Mesodermal cell (in vitro differentiated cells): ENCODE data around the gene SPAG4.

Experiments
- H3K27ac ChIP-seq: 2 replicates; pipeline ENCODE4 v1.7.0; 2013; ENCODE audit warnings: mild to moderate bottlenecking, low read depth, low read length, moderate library complexity; ENCODE audit not compliant: severe bottlenecking
- H3K36me3 ChIP-seq: 2 replicates; pipeline ENCODE4 v1.7.1; 2013; ENCODE audit warnings: mild to moderate bottlenecking, low read length, moderate library complexity; ENCODE audit not compliant: control insufficient read depth, insufficient read depth
- H3K4me1 ChIP-seq: one replicate; pipeline ENCODE4 v1.7.1; 2013; ENCODE audit warnings: mild to moderate bottlenecking, low read length; ENCODE audit not compliant: insufficient read depth, control insufficient read depth, poor library complexity, severe bottlenecking
- H3K4me3 ChIP-seq: 2 replicates; pipeline ENCODE4 v1.7.0; 2013; ENCODE audit warnings: low read length, control low read depth, mild to moderate bottlenecking; ENCODE audit not compliant: insufficient read depth, poor library complexity, severe bottlenecking; ENCODE audit errors: extremely low read depth
- H3K9me3 ChIP-seq: 2 replicates; pipeline ENCODE4 v1.7.1; 2013; ENCODE audit warnings: mild to moderate bottlenecking, low read length, moderate library complexity; ENCODE audit not compliant: control insufficient read depth
- WGBS, 2 experiments: methylation state at CpG; one replicate each; pipeline ENCODE4 v1.1.5; 2013; ENCODE audit warnings: missing lambda C conversion rate in 2 of 2; ENCODE audit not compliant: insufficient coverage in 2 of 2; 5-methylcytosine and 5-hydroxymethylcytosine counted together

The SPAG4 gene

GRCh38 chr20:35625584-35626385 lies 10.2 kb downstream of the SPAG4 start:
- Histone ChIP-seq H3K4me3 (no peak overlapping the region), H3K9me3 (no peaks in the 10 kb centered on the region), H3K4me1 (no peaks in the 10 kb centered on the region), H3K27ac (no peak overlapping the region), H3K36me3 (peaks cover 75% of the 10 kb centered on the region)
- 91 to 98% methylated on average over 4 of the region's 6 CpGs for WGBS, 2 experiments

GRCh38 chr20:35626386-35627001 lies 10.9 kb downstream of the SPAG4 start:
- no peak overlapping the region for H3K4me3 ChIP-seq
- no peak overlapping the region for H3K27ac ChIP-seq
- no peaks in the 10 kb centered on the region for H3K4me1 ChIP-seq
- no peaks in the 10 kb centered on the region for H3K9me3 ChIP-seq
- peaks cover 77% of the 10 kb centered on the region for H3K36me3 ChIP-seq
- WGBS, 2 experiments: 90 to 98% methylated on average over 9 to 11 of the region's 13 CpGs

GRCh38 chr20:35627121-35627520 lies 11.5 kb downstream of the SPAG4 start:
- no peak overlapping the region for H3K4me3 ChIP-seq
- peaks cover 82% of the 10 kb centered on the region for H3K36me3 ChIP-seq
- H3K4me1 ChIP-seq: no peaks in the 10 kb centered on the region
- no peaks in the 10 kb centered on the region for H3K9me3 ChIP-seq
- 99 to 100% methylated on average over 3 to 8 of the region's 8 CpGs for WGBS, 2 experiments
- no peak overlapping the region for H3K27ac ChIP-seq

- Histone ChIP-seq H3K27ac (no peak overlapping the region), H3K4me1 (no peaks in the 10 kb centered on the region), H3K9me3 (no peaks in the 10 kb centered on the region), H3K36me3 (peaks cover 85% of the 10 kb centered on the region), H3K4me3 (no peak overlapping the region)
- WGBS, 2 experiments: 93 to 94% methylated on average over 10 of the region's 12 CpGs
These were observed 14.0 kb downstream of the SPAG4 start for GRCh38 chr20:35629427-35630145.

- 100% methylated on average over 3 to 4 of the region's 4 CpGs for WGBS, 2 experiments
- Histone ChIP-seq H3K4me1 (no peaks in the 10 kb centered on the region), H3K9me3 (no peaks in the 10 kb centered on the region), H3K36me3 (peaks cover 74% of the 10 kb centered on the region), H3K4me3 (no peak overlapping the region), H3K27ac (no peak overlapping the region)
These were observed 15.0 kb downstream of the SPAG4 start for GRCh38 chr20:35630636-35631035.

GRCh38 chr20:35632539-35633115 lies 17.0 kb downstream of the SPAG4 start:
- H3K27ac ChIP-seq: no peak overlapping the region
- WGBS, 2 experiments: 93 to 100% methylated on average over 9 to 10 of the region's 13 CpGs
- H3K36me3 ChIP-seq: peaks cover 56% of the 10 kb centered on the region
- H3K4me3 ChIP-seq: no peak overlapping the region
- no peaks in the 10 kb centered on the region for H3K9me3 ChIP-seq
- H3K4me1 ChIP-seq: no peaks in the 10 kb centered on the region

GRCh38 chr20:35635652-35636051 lies 20.0 kb downstream of the SPAG4 start:
- no peak overlapping the region for H3K27ac ChIP-seq

GRCh38 chr20:35636095-35636494 lies 20.5 kb downstream of the SPAG4 start:
- Histone ChIP-seq H3K9me3 (no peaks in the 10 kb centered on the region), H3K27ac (no peak overlapping the region), H3K4me1 (no peaks in the 10 kb centered on the region), H3K4me3 (no peak overlapping the region), H3K36me3 (peaks cover 23% of the 10 kb centered on the region)
- 100% methylated on average over 1 of the region's 2 CpGs for WGBS, 2 experiments

More at GRCh38 chr20:35635652-35636051, 20.0 kb downstream of the SPAG4 start:
- Histone ChIP-seq H3K4me3 (no peak overlapping the region), H3K36me3 (peaks cover 27% of the 10 kb centered on the region), H3K4me1 (no peaks in the 10 kb centered on the region), H3K9me3 (no peaks in the 10 kb centered on the region)
- 85 to 93% methylated on average over 4 of the region's 4 CpGs for WGBS, 2 experiments

- Histone ChIP-seq H3K36me3 (peaks cover 14% of the 10 kb centered on the region), H3K27ac (no peak overlapping the region), H3K4me3 (no peak overlapping the region), H3K9me3 (no peaks in the 10 kb centered on the region), H3K4me1 (no peaks in the 10 kb centered on the region)
- 96 to 97% methylated on average over 6 of the region's 6 CpGs for WGBS, 2 experiments
These were observed 21.6 kb downstream of the SPAG4 start for GRCh38 chr20:35637276-35637675.

- peaks cover 4% of the 10 kb centered on the region for H3K36me3 ChIP-seq
- H3K4me1 ChIP-seq: no peaks in the 10 kb centered on the region
- no peak overlapping the region for H3K4me3 ChIP-seq
- WGBS, 2 experiments: 80% methylated on average over 1 of the region's 2 CpGs; no CpG with 5 or more reads in 1 of the 2 experiments
- H3K9me3 ChIP-seq: no peaks in the 10 kb centered on the region
- no peak overlapping the region for H3K27ac ChIP-seq
These were observed 23.1 kb downstream of the SPAG4 start for GRCh38 chr20:35638751-35639150.
